NT2/D1 (cell line): ENCODE measurements around the gene RSKR.

Source experiments
- SUZ12 ChIP-seq: IDR thresholded peaks from 2 replicates; pipeline ENCODE4 v1.6.1; 2011; ENCODE audit not compliant: insufficient read length, insufficient read depth; ENCODE audit errors: extremely low read depth
- YY1 ChIP-seq: IDR thresholded peaks from 2 replicates; pipeline ENCODE4 v1.6.1; 2011; ENCODE audit not compliant: insufficient read length, insufficient read depth
- ZNF274 ChIP-seq: IDR thresholded peaks from 2 replicates; pipeline ENCODE4 v1.6.1; 2011; ENCODE audit warnings: mild to moderate bottlenecking, low read depth, low read length

- TF ChIP-seq ZNF274: no peak
- TF ChIP-seq YY1: no peak
- TF ChIP-seq SUZ12: no peak
Measured at GRCh38 chr17:28572259-28573039, 41.5 kb downstream of the RSKR start.
